Hepatocyte (in vitro differentiated cells): Measurements from ENCODE around the gene TMEM107.

Source experiments
- CTCF ChIP-seq: fragments of 200-600 bp; sonication (generic); IDR thresholded peaks from 2 replicates; pipeline ENCODE4 v1.5.1; 2016; ENCODE audit warnings: antibody characterized with exemption, mild to moderate bottlenecking; ENCODE audit not compliant: poor library complexity
- EZH2 ChIP-seq: fragments of 200-600 bp; sonication (generic); IDR thresholded peaks from 2 replicates; pipeline ENCODE4 v1.6.1; 2016; ENCODE audit warnings: antibody characterized with exemption, mild to moderate bottlenecking, borderline replicate concordance
- EZH2phosphoT487 ChIP-seq: fragments of 200-600 bp; sonication (generic); IDR thresholded peaks from one replicate; pipeline ENCODE4 v1.6.1; 2018; ENCODE audit warnings: antibody characterized with exemption, mild to moderate bottlenecking, low read depth, moderate library complexity; ENCODE audit not compliant: unreplicated experiment, severe bottlenecking

DNA sequence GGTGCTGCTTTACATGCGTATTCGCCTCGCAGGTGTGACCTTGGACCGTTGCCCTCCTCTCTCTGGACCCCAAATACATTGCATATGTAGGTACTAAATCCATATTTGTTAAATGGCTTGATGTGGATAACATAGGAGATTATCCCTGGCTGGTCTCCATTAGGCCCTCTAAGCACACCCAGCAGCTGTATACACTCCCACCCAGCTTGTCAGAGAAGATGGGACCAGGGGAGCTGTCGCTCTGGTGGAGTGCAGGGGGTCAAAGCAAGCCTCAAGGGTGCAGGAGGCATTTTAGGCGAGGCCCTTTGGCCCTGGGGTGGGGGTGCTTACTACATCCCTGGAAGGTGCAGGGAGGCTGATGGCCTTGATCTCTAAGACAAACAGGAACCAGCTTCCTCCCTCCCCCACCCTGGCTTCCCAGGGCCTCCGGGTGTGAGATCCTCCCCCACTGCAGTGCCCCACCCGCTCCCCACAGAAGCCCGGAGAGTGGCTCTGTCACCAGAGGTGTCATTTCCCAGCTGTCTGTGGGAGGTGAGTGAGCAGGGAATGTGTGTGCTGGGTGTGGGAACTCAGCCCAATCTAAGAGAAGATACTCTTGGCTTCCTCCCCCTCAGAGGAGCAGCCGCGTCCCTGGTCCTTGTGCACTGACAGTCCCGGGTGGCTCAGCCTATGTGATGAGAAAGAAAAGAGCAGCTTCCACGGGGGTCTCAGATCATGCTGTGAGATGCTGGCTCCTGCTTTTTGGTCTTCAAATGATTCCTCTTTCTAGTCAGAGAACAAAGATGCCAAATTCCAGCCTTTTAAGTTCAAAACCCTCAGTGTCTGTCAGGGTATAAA is 12.0 kb downstream of the TMEM107 start:
- no peak for TF ChIP-seq CTCF
- no peak for TF ChIP-seq EZH2
- TF ChIP-seq EZH2phosphoT487: no peak
